HepG2 (cell line): Measurements from ENCODE around the gene ERCC2.

ENCODE experiments used
- AHR ChIP-seq: IDR thresholded peaks from 2 replicates; pipeline ENCODE4 v1.6.1; 2018; ENCODE audit warnings: missing genetic modification reagents, missing compliant biosample characterization
- CTCF ChIP-seq: sonication (generic); formaldehyde crosslinking; IDR thresholded peaks from 2 replicates; pipeline ENCODE4 v1.5.0; 2020; ENCODE audit warnings: mild to moderate bottlenecking, missing genetic modification reagents, moderate library complexity
- EP300 ChIP-seq, 3 experiments: sonication (generic) in 1 of 3; formaldehyde crosslinking in 1 of 3; IDR thresholded peaks; 2 replicates each; pipeline versions ENCODE4 v1.5.1 to v1.6.1; 2011 to 2020; ENCODE audit warnings: low read depth in 2 of 3, low read length in 2 of 3, borderline replicate concordance in 1 of 3, improper control_type of control experiment in 1 of 3, mild to moderate bottlenecking in 1 of 3, missing genetic modification reagents in 1 of 3, moderate library complexity in 1 of 3
- HOMEZ ChIP-seq: IDR thresholded peaks from 2 replicates; pipeline ENCODE4 v1.6.1; 2016; ENCODE audit warnings: low read depth
- POLR2A ChIP-seq, 2 experiments: IDR thresholded peaks; 2 replicates each; pipeline ENCODE4 v1.6.1; 2011; ENCODE audit warnings: low read depth in 2 of 2, low read length in 2 of 2, mild to moderate bottlenecking in 1 of 2, moderate library complexity in 1 of 2; ENCODE audit not compliant: insufficient read depth in 1 of 2
- POLR2AphosphoS5 ChIP-seq: IDR thresholded peaks from 2 replicates; pipeline ENCODE4 v1.6.1; 2012; ENCODE audit warnings: low read depth, low read length
- SETDB1 ChIP-seq: sonication (generic); formaldehyde crosslinking; IDR thresholded peaks from 2 replicates; pipeline ENCODE4 v1.5.1; 2020; ENCODE audit warnings: missing genetic modification reagents, mild to moderate bottlenecking, borderline replicate concordance
- TARDBP ChIP-seq: sonication (generic); formaldehyde crosslinking; IDR thresholded peaks from 2 replicates; pipeline ENCODE4 v1.8.0; 2022; ENCODE audit warnings: mild to moderate bottlenecking, missing genetic modification reagents
- ZBTB8A ChIP-seq: sonication (generic); formaldehyde crosslinking; IDR thresholded peaks from 2 replicates; pipeline ENCODE4 v1.4.0; 2020; ENCODE audit warnings: mild to moderate bottlenecking, low read depth, missing genetic modification reagents, borderline replicate concordance
- ZNF143 ChIP-seq: sonication (generic); formaldehyde crosslinking; IDR thresholded peaks from 2 replicates; pipeline ENCODE4 v1.4.0; 2020; ENCODE audit warnings: missing genetic modification reagents
- ZNF768 ChIP-seq: sonication (generic); formaldehyde crosslinking; IDR thresholded peaks from 2 replicates; pipeline ENCODE4 v1.4.0; 2020; ENCODE audit warnings: missing genetic modification reagents
- TF ChIP-seq, protein P1 (sequence below): sonication (generic); formaldehyde crosslinking; conservative IDR thresholded peaks from 2 replicates; pipeline ENCODE4 v1.4.0; 2020; ENCODE audit warnings: mild to moderate bottlenecking, missing genetic modification reagents, moderate library complexity
- TF ChIP-seq, protein P2 (sequence below): IDR thresholded peaks from 2 replicates; pipeline ENCODE4 v1.6.1; 2012; ENCODE audit warnings: inconsistent platforms

DNA sequence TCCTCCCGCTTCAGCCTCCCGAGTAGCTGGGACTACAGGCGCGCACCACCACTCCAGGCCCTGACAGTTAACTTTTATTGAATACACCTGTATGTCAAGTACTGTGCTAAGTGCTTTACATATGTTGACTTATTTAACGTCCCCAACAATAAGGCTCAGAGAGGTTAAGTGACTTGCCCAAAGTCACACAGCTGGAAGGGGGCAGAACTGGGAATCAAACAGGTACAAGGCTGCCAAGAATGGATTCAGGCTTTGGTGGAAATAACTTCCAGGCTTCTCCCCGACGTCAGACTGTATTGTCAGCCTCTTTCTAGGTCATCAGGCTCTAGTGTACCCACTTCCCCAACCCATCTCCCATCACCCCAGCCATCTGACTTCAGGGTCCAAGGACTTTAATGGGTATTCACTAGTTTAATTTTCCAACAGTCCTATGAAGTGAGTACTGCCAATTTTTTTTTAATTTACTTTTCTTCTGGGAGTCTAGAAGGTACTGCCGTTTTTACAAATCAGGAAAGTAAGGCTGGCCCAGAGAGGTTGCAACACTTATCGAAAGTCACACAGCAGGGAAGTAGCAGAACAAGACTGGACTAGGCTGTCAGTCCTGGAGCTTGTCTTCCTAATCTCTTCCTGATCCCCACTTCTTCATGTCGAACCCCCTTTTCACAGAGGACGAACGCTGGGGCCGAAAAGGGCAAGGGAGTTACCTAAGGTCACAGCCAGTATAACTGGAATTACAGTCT, 42.8 kb downstream of the ERCC2 start:
- no peak for TF ChIP-seq EP300 (IDR thresholded peaks at IDR 0.05; ENCODE audit: low read depth in 2 of 2, low read length in 2 of 2)
- no peak for TF ChIP-seq EP300 (CRISPR knock-in tag; IDR thresholded peaks at IDR 0.05; ENCODE audit: borderline replicate concordance)
- TF ChIP-seq ZBTB8A (CRISPR knock-in tag) = no peak
- TF ChIP-seq HOMEZ (CRISPR knock-in tag) = no peak
- TF ChIP-seq CTCF (CRISPR knock-in tag) = no peak
- no peak for TF ChIP-seq POLR2A (IDR thresholded peaks at IDR 0.05; ENCODE audit: insufficient read depth in 1 of 2, low read depth in 2 of 2, low read length in 2 of 2)
- TF ChIP-seq ZNF768 (CRISPR knock-in tag) = peak; percentile 91
- TF ChIP-seq, protein P1, sequence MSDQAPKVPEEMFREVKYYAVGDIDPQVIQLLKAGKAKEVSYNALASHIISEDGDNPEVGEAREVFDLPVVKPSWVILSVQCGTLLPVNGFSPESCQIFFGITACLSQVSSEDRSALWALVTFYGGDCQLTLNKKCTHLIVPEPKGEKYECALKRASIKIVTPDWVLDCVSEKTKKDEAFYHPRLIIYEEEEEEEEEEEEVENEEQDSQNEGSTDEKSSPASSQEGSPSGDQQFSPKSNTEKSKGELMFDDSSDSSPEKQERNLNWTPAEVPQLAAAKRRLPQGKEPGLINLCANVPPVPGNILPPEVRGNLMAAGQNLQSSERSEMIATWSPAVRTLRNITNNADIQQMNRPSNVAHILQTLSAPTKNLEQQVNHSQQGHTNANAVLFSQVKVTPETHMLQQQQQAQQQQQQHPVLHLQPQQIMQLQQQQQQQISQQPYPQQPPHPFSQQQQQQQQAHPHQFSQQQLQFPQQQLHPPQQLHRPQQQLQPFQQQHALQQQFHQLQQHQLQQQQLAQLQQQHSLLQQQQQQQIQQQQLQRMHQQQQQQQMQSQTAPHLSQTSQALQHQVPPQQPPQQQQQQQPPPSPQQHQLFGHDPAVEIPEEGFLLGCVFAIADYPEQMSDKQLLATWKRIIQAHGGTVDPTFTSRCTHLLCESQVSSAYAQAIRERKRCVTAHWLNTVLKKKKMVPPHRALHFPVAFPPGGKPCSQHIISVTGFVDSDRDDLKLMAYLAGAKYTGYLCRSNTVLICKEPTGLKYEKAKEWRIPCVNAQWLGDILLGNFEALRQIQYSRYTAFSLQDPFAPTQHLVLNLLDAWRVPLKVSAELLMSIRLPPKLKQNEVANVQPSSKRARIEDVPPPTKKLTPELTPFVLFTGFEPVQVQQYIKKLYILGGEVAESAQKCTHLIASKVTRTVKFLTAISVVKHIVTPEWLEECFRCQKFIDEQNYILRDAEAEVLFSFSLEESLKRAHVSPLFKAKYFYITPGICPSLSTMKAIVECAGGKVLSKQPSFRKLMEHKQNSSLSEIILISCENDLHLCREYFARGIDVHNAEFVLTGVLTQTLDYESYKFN (CRISPR knock-in tag) = no peak
- no peak for TF ChIP-seq AHR (CRISPR knock-in tag)
- TF ChIP-seq TARDBP (CRISPR knock-in tag) = no peak
- no peak for TF ChIP-seq ZNF143
- TF ChIP-seq POLR2AphosphoS5 = no peak
- TF ChIP-seq, protein P2, sequence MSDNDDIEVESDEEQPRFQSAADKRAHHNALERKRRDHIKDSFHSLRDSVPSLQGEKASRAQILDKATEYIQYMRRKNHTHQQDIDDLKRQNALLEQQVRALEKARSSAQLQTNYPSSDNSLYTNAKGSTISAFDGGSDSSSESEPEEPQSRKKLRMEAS = no peak
- no peak for TF ChIP-seq SETDB1
